ENCODE results near the gene CRY2.

Gene CRY2

DNA sequence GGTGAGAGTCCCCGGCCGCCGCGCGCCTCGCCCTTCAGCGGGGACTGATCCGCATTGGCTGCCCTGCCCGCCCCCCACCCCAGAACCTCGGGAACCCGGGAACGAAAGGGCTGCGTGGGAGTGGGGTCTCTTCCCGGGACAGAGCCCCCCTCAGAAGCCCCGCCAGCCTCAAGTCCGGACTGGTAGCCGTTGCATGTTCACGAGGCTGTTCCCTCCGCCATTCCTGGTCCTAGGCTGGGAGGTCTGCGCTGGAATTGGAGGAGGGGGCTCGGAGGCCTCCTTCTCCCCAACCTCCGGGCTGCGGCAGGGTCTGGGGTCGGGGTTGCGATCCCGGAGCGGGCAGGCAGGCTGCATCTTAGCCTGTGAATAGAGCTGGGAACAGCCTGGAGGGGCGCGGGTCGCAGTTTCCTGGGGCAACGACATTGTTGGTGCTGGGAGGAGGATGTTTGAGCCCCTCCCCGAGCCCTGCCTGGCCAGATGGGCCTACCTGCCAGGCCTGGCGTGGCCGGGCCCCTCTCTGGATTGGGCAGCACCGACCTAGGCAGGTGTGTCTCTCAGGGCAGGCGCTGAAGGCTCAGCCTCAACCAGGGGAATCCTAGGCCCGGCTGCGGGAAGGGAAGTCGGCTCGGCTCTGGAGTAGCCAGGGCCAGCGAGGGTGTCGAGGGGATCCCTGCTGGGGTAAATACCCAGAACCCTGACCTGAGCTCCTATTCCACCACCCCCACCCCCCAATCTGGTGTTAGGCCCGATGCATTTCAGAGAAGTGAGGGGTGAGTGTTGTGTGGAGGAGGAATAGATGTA, 38.8 kb downstream of the CRY2 start:
- Histone ChIP-seq H3K27me3 (ENCODE audit: control insufficient read depth, insufficient read depth, low read length) (peaks cover 4% of the 10 kb centered on the region), H3K36me3 (ENCODE audit: control insufficient read depth, low read depth, low read length) (no peaks in the 10 kb centered on the region), H3K27ac (ENCODE audit: low read length) (no peak overlapping the region), H3K4me1 (ENCODE audit: control insufficient read depth, low read depth, low read length) (no peaks in the 10 kb centered on the region), H3K9ac (ENCODE audit: low read length) (peak overlapping the region; percentile 25), H3K9me3 (ENCODE audit: control insufficient read depth, low read depth, low read length) (no peaks in the 10 kb centered on the region), H3K4me3 (ENCODE audit: low read length) (peak overlapping the region; percentile 66)

DNA sequence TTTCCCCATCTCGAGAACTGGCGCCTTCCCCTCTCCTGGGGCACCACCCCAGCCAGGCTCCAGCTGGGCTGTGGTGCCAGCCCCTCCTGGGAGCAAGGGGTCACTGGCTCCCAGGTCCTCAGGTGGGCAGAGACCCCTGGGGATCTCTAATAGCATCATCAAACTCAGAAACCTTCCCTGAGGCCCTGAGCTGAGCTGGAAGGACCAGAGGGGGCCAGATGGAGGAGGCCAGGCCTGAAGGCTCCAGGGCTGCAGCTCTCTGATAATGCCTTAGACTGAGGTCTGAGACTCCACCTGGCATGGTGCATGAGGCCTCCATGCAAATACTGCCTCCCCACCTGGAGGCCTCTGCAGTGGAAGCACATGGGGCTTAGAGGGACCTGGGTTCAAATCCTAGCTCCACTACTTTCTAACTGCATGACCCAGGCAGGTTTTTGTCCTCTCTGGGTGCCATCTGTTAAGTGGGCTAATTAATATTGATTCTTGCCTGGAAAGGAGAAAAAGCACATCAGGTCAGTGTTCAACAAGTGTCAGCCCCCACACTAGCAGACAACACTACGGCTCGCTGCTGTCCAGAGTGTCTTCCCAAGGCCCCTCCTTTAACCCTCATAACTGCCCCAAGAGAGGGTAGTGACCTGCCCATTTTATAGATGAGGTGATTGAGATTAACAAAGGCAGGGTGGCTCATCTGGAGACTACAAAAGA, 39.7 kb downstream of the CRY2 start:
- Histone ChIP-seq H3K9ac (ENCODE audit: low read length) (no peak overlapping the region), H3K4me1 (ENCODE audit: control insufficient read depth, low read depth, low read length) (no peaks in the 10 kb centered on the region), H3K4me3 (ENCODE audit: low read length) (peak overlapping the region; percentile 66), H3K9me3 (ENCODE audit: control insufficient read depth, low read depth, low read length) (no peaks in the 10 kb centered on the region), H3K27me3 (ENCODE audit: control insufficient read depth, insufficient read depth, low read length) (peaks cover 4% of the 10 kb centered on the region), H3K27ac (ENCODE audit: low read length) (no peak overlapping the region), H3K36me3 (ENCODE audit: control insufficient read depth, low read depth, low read length) (no peaks in the 10 kb centered on the region)

DNA sequence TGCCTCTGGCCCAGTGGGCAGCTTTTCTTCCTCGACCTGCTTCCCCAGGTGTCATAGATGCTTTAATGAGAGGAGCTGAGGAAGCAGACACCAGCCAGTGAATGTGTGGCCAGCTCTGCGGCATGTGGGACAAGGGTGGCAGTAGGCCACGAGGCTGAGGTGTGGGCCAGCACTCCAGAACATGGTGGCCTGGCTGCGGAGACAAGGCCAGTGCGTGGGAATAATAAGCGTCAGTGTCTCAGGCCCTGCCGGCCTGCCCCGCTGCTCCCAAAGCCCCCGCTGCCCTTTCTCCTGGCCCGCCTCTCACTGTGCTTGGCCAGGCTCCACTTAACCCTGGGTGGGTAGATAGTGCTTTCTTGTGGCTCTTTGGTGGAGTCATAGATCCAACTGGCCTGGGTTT, 40.3 kb downstream of the CRY2 start:
- Histone ChIP-seq H3K27ac (ENCODE audit: low read length) (no peak overlapping the region), H3K4me1 (ENCODE audit: control insufficient read depth, low read depth, low read length) (no peaks in the 10 kb centered on the region), H3K9ac (ENCODE audit: low read length) (no peak overlapping the region), H3K27me3 (ENCODE audit: control insufficient read depth, insufficient read depth, low read length) (peaks cover 4% of the 10 kb centered on the region), H3K4me3 (ENCODE audit: low read length) (no peak overlapping the region), H3K36me3 (ENCODE audit: control insufficient read depth, low read depth, low read length) (no peaks in the 10 kb centered on the region), H3K9me3 (ENCODE audit: control insufficient read depth, low read depth, low read length) (no peaks in the 10 kb centered on the region)

DNA sequence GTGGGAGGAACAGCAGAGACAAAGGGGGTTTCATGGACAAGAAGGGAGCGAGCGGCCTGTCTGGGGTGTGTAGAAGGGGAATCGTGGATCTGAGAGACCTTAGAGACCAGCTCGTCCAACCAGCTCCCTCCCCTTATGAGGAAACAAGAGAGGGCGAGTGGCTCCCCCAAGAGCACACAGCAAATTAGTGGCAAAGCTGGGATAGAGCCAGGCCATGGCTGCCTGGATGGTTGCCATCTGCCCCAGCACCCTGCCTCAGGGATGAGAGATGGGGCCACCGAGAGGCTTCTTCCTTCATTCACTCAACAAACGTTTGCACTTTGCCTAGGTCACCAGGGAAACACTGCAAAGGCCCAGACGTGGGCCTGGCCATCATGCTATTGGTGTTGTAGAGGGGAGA, 42.3 kb downstream of the CRY2 start:
- H3K4me1 ChIP-seq (ENCODE audit: control insufficient read depth, low read depth, low read length), result peaks cover 7% of the 10 kb centered on the region
- H3K36me3 ChIP-seq (ENCODE audit: control insufficient read depth, low read depth, low read length), result no peaks in the 10 kb centered on the region

DNA sequence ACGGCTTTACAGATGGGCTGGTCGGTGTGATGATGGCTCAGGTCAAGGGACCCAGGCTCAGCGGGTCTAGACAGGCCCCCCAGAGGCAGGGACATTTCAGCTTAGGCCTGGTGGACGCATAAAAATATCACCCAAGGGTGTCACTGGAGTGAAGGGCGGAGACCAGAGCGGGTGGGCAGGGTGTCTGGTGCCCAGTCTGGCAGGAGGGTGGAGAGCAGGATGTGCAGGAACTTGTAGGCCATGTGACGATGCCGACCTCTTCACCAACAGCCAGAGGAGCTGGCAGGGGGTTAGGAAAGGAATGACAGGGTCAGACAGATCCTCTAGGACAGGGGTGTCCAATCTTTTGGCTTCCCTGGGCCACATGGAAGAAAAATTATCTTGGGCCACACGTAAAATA, 42.7 kb downstream of the CRY2 start:
- Histone ChIP-seq H3K4me1 (ENCODE audit: control insufficient read depth, low read depth, low read length) (peaks cover 7% of the 10 kb centered on the region), H3K36me3 (ENCODE audit: control insufficient read depth, low read depth, low read length) (no peaks in the 10 kb centered on the region), H3K9ac (ENCODE audit: low read length) (no peak overlapping the region), H3K9me3 (ENCODE audit: control insufficient read depth, low read depth, low read length) (no peaks in the 10 kb centered on the region), H3K27ac (ENCODE audit: low read length) (no peak overlapping the region), H3K4me3 (ENCODE audit: low read length) (no peak overlapping the region), H3K27me3 (ENCODE audit: control insufficient read depth, insufficient read depth, low read length) (peaks cover 4% of the 10 kb centered on the region)

More for the DNA sequence above, 42.3 kb downstream of the CRY2 start:
- Histone ChIP-seq H3K9me3 (ENCODE audit: control insufficient read depth, low read depth, low read length) (no peaks in the 10 kb centered on the region), H3K27ac (ENCODE audit: low read length) (no peak overlapping the region), H3K4me3 (ENCODE audit: low read length) (no peak overlapping the region), H3K9ac (ENCODE audit: low read length) (no peak overlapping the region), H3K27me3 (ENCODE audit: control insufficient read depth, insufficient read depth, low read length) (peaks cover 4% of the 10 kb centered on the region)

DNA sequence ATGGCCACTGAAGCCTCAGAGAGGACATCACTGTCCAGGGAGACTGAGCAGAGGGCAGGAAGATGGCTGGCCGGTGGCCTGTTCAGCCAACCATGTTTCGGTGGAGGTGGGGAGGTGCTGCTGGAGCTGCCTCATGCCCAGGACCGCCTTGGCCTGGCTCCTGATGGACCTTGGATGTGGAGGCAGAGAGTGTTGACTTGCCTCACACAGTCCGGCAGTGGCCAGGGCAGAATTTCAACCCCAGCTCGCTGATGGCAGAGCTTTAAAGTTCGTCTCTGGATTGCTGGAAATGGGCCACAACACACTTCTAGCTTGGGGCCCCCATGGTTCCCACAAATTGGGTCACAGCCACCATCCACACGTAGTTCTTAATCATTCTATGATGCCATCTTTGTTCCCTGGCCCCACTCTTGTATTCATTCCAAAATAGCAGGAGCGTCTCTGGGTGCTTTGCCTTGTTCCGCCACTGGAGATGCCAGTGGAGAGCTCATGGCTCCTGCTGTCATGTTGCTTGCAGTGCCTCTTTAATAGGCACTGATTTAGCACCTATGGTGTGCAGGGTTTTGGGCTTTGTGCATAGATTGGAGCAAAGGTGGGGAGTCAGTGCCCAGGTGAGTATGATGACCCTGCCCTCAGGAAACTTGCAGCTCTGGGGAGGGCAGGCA, 43.7 kb downstream of the CRY2 start:
- H3K27ac ChIP-seq (ENCODE audit: low read length), result no peak overlapping the region
- peaks cover 4% of the 10 kb centered on the region for H3K27me3 ChIP-seq (ENCODE audit: control insufficient read depth, insufficient read depth, low read length)
- H3K9ac ChIP-seq (ENCODE audit: low read length), result no peak overlapping the region
- H3K9me3 ChIP-seq (ENCODE audit: control insufficient read depth, low read depth, low read length), result no peaks in the 10 kb centered on the region
- H3K4me3 ChIP-seq (ENCODE audit: low read length), result no peak overlapping the region
- no peaks in the 10 kb centered on the region for H3K36me3 ChIP-seq (ENCODE audit: control insufficient read depth, low read depth, low read length)
- peaks cover 10% of the 10 kb centered on the region for H3K4me1 ChIP-seq (ENCODE audit: control insufficient read depth, low read depth, low read length)

DNA sequence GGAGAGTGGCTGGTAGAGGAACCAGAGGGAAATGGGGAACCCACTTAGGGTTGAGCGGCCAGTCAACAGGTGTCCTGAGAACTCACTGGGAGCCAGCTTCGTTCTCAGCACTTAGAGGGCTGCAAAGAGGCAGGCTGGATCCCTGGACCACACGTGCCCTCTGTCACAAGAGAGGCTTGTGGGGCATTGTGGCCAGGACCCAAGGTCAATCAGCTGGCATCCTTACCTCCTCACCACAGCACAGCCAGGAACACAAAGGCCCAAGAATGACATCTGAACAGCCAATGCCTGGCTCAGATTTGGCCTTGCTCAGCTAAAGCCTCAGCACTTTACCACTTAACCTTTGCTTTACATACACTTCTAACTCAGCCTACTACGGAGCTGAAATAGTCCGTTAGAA, 45.6 kb downstream of the CRY2 start:
- Histone ChIP-seq H3K9me3 (ENCODE audit: control insufficient read depth, low read depth, low read length) (no peaks in the 10 kb centered on the region), H3K4me1 (ENCODE audit: control insufficient read depth, low read depth, low read length) (peaks cover 13% of the 10 kb centered on the region), H3K4me3 (ENCODE audit: low read length) (no peak overlapping the region), H3K27ac (ENCODE audit: low read length) (no peak overlapping the region), H3K27me3 (ENCODE audit: control insufficient read depth, insufficient read depth, low read length) (no peaks in the 10 kb centered on the region), H3K36me3 (ENCODE audit: control insufficient read depth, low read depth, low read length) (no peaks in the 10 kb centered on the region), H3K9ac (ENCODE audit: low read length) (no peak overlapping the region)

DNA sequence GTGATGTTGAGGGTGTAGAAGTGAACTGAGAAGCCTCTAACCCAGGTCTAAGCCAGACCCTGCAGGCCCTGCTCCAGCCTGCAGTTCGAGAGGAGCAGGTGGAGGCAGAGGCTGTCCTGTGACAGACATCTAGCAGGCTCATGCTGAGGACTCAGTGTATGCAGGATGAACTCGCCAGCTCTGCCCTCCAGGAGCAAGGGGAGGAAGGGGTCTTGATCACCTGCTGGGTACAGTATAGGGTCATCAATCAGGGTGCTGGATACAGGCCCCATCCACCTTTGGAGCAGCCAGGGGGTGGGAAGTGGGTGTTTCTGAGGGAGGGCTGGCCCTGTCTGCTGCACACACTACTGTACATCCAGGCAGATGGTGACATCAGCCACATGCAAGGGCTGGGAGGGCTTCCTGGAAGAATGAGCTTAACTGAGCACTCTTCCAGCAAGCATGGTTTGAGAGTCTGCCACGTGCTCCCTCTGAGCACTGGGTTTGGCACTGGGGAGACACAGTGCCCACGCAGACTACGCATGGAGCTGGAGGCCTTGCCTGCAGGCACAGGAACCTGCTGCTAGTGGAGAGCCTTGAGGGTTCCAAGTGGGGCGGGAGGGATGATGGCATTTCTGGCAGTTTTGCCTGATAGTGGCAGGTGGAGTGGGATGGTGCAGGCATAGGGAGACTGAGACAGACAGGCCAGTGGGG, 47.4 kb downstream of the CRY2 start:
- no peak overlapping the region for H3K27ac ChIP-seq (ENCODE audit: low read length)
- no peak overlapping the region for H3K9ac ChIP-seq (ENCODE audit: low read length)
- no peaks in the 10 kb centered on the region for H3K36me3 ChIP-seq (ENCODE audit: control insufficient read depth, low read depth, low read length)
- no peaks in the 10 kb centered on the region for H3K9me3 ChIP-seq (ENCODE audit: control insufficient read depth, low read depth, low read length)
- no peaks in the 10 kb centered on the region for H3K27me3 ChIP-seq (ENCODE audit: control insufficient read depth, insufficient read depth, low read length)
- no peak overlapping the region for H3K4me3 ChIP-seq (ENCODE audit: low read length)
- peaks cover 20% of the 10 kb centered on the region for H3K4me1 ChIP-seq (ENCODE audit: control insufficient read depth, low read depth, low read length)

DNA sequence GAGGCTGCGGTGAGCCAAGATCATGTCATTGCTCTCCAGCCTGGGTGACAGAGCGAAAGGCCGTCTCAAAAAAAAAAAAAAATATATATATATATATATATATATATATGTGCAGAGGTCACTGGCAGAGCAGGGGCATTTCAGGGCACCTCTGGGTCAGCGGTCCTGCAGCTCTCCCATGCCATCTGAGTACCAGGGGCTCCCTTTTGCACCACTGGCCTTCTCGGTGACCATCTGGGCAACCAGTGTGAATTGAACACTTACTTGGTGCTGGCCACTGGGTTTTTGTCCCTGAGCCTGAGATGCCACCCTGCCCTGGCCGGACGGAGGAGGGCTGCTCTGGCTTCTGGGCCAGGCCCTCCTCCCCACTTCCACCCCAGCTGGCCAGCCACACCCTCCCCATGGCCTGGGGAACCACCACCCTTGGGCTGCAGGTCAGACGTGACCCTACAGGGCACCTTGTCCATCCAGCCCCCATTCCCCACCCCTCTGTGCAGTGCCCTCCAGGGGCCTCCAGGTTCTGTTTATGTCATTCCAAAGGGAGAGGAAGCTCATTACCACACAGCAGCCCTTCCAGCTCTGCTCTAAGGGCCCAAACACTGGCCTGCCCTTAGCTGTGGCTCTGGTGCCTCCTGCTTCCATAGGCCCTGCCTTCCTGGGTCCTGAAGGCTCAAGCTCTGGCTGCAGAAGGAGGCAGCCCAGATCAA, 48.4 kb downstream of the CRY2 start:
- H3K27me3 ChIP-seq (ENCODE audit: control insufficient read depth, insufficient read depth, low read length), result peaks cover 3% of the 10 kb centered on the region
- no peak overlapping the region for H3K4me3 ChIP-seq (ENCODE audit: low read length)
- no peaks in the 10 kb centered on the region for H3K36me3 ChIP-seq (ENCODE audit: control insufficient read depth, low read depth, low read length)
- H3K9ac ChIP-seq (ENCODE audit: low read length), result no peak overlapping the region
- peaks cover 23% of the 10 kb centered on the region for H3K4me1 ChIP-seq (ENCODE audit: control insufficient read depth, low read depth, low read length)
- no peaks in the 10 kb centered on the region for H3K9me3 ChIP-seq (ENCODE audit: control insufficient read depth, low read depth, low read length)
- no peak overlapping the region for H3K27ac ChIP-seq (ENCODE audit: low read length)

DNA sequence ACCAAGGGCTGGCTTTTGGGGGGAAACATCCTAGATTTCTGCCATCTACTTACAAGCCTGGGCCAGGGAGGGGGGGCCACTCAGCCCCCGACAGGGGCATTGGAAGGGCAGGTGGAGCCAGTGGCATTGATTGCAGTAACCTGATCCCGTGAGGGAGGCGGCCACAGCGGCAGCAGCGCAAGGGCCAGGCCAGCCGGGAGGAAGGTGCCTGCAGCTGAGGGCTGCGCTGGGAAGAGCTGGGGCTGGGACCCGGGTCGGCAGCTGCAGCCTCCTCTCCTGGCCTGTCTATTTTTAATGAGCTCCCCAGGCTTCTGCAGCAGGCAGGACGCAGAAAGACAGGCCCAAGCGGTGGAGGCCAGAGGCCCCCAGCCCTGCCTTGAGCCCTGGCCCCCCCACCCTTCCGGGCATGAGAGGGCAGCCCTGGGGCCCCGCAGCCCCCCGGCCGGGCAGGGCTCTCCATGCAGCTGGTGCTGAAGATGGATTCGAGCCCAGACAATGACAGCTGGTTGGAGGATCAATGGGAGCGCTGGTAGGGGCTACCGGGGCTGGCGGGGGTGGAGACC, 49.2 kb downstream of the CRY2 start:
- no peaks in the 10 kb centered on the region for H3K36me3 ChIP-seq (ENCODE audit: control insufficient read depth, low read depth, low read length)
- no peaks in the 10 kb centered on the region for H3K9me3 ChIP-seq (ENCODE audit: control insufficient read depth, low read depth, low read length)
- H3K4me3 ChIP-seq (ENCODE audit: low read length), result no peak overlapping the region
- H3K4me1 ChIP-seq (ENCODE audit: control insufficient read depth, low read depth, low read length), result peaks cover 26% of the 10 kb centered on the region
- peaks cover 7% of the 10 kb centered on the region for H3K27me3 ChIP-seq (ENCODE audit: control insufficient read depth, insufficient read depth, low read length)
- no peak overlapping the region for H3K9ac ChIP-seq (ENCODE audit: low read length)
- H3K27ac ChIP-seq (ENCODE audit: low read length), result no peak overlapping the region
